H9 (cell line): Measurements from ENCODE around the gene TNPO2. TPM values are rescaled to one million over a fixed set of nuclear protein-coding genes. Genes with fewer than 3 reads are reported as not detected.
A peak's percentile ranks its signal among the peaks of the same experiment; 100 is the strongest.

Experiments
- DNase-seq: peaks from one replicate; pipeline ENCODE4 v3.0.0-alpha.2; 2017
- H2AFZ ChIP-seq: one replicate; pipeline ENCODE4 v1.6.1; 2013; ENCODE audit warnings: mild to moderate bottlenecking, low read length, control low read depth, moderate library complexity
- H2AK5ac ChIP-seq: 2 replicates; pipeline ENCODE4 v1.6.1; 2013; ENCODE audit warnings: low read length, control low read depth, mixed read lengths; ENCODE audit not compliant: insufficient read length
- H2BK120ac ChIP-seq: one replicate; pipeline ENCODE4 v1.6.1; 2013; ENCODE audit warnings: low read depth, mild to moderate bottlenecking, low read length, control low read depth, inconsistent platforms; ENCODE audit not compliant: poor library complexity, severe bottlenecking
- H2BK12ac ChIP-seq: 2 replicates; pipeline ENCODE4 v1.6.1; 2013; ENCODE audit warnings: low read length, control low read depth, mixed read lengths, low read depth; ENCODE audit not compliant: insufficient read length
- H2BK15ac ChIP-seq: 2 replicates; pipeline ENCODE4 v1.6.1; 2013; ENCODE audit warnings: low read depth, low read length, control low read depth
- H2BK20ac ChIP-seq: one replicate; pipeline ENCODE4 v1.6.1; 2013; ENCODE audit warnings: low read depth, mild to moderate bottlenecking, low read length, control low read depth, inconsistent platforms; ENCODE audit not compliant: poor library complexity, severe bottlenecking
- H2BK5ac ChIP-seq: 2 replicates; pipeline ENCODE4 v1.6.1; 2013; ENCODE audit warnings: low read length, control low read depth, mixed read lengths; ENCODE audit not compliant: insufficient read length
- H3K14ac ChIP-seq: 2 replicates; pipeline ENCODE4 v1.6.1; 2013; ENCODE audit warnings: low read length, control low read depth; ENCODE audit not compliant: insufficient read depth
- H3K18ac ChIP-seq: 2 replicates; pipeline ENCODE4 v1.6.1; 2013; ENCODE audit warnings: low read depth, mild to moderate bottlenecking, mixed read lengths, low read length, control low read depth; ENCODE audit not compliant: insufficient read length
- H3K23ac ChIP-seq: 2 replicates; pipeline ENCODE4 v1.6.1; 2013; ENCODE audit warnings: low read length, control low read depth, mixed read lengths, low read depth; ENCODE audit not compliant: insufficient read length
- H3K23me2 ChIP-seq: 2 replicates; pipeline ENCODE4 v1.6.1; 2013; ENCODE audit warnings: low read depth, mild to moderate bottlenecking, mixed read lengths, low read length, control low read depth; ENCODE audit not compliant: insufficient read length, poor library complexity, severe bottlenecking
- H3K27ac ChIP-seq: 2 replicates; pipeline ENCODE4 v1.5.1; 2013; ENCODE audit warnings: low read length, control low read depth, mixed read lengths, low read depth; ENCODE audit not compliant: insufficient read length
- H3K27me3 ChIP-seq: 2 replicates; pipeline ENCODE4 v1.6.1; 2013; ENCODE audit warnings: low read length, control low read depth, inconsistent platforms; ENCODE audit not compliant: insufficient read depth
- H3K4ac ChIP-seq: 2 replicates; pipeline ENCODE4 v1.6.1; 2013; ENCODE audit warnings: low read depth, mild to moderate bottlenecking, control low read depth, inconsistent platforms, low read length, moderate library complexity
- H3K4me1 ChIP-seq: 2 replicates; pipeline ENCODE4 v1.6.1; 2013; ENCODE audit warnings: low read length, control low read depth, inconsistent platforms; ENCODE audit not compliant: insufficient read depth
- H3K4me2 ChIP-seq: 2 replicates; pipeline ENCODE4 v1.6.1; 2013; ENCODE audit warnings: low read length, control low read depth, mixed read lengths; ENCODE audit not compliant: insufficient read length, insufficient read depth
- H3K56ac ChIP-seq: 2 replicates; pipeline ENCODE4 v1.6.1; 2013; ENCODE audit warnings: low read depth, mild to moderate bottlenecking, mixed read lengths, low read length, control low read depth; ENCODE audit not compliant: insufficient read length
- H3K79me1 ChIP-seq: 2 replicates; pipeline ENCODE4 v1.6.1; 2013; ENCODE audit warnings: low read depth, mild to moderate bottlenecking, moderate library complexity, low read length, control low read depth, inconsistent platforms; ENCODE audit not compliant: insufficient read depth, poor library complexity, severe bottlenecking
- H3K79me2 ChIP-seq: 2 replicates; pipeline ENCODE4 v1.6.1; 2013; ENCODE audit warnings: low read length, control low read depth, inconsistent platforms; ENCODE audit not compliant: insufficient read depth
- H3K9ac ChIP-seq: 2 replicates; pipeline ENCODE4 v1.6.1; 2013; ENCODE audit warnings: low read length, control low read depth, mixed read lengths; ENCODE audit not compliant: insufficient read length; ENCODE audit errors: extremely low read depth
- H3K9me3 ChIP-seq: one replicate; pipeline ENCODE4 v1.6.1; 2013; ENCODE audit warnings: low read depth, low read length, inconsistent platforms; ENCODE audit not compliant: control insufficient read depth
- H3T11ph ChIP-seq: one replicate; pipeline ENCODE4 v1.6.1; 2013; ENCODE audit warnings: mild to moderate bottlenecking, low read length, control low read depth, inconsistent platforms
- H4K20me1 ChIP-seq: one replicate; pipeline ENCODE4 v1.6.1; 2013; ENCODE audit not compliant: control insufficient read depth, insufficient read length, insufficient read depth
- H4K5ac ChIP-seq: 2 replicates; pipeline ENCODE4 v1.6.1; 2013; ENCODE audit warnings: low read depth, mild to moderate bottlenecking, mixed read lengths, low read length, control low read depth; ENCODE audit not compliant: insufficient read length
- H4K8ac ChIP-seq: replicated peaks from 2 replicates; pipeline ENCODE4 v1.6.1; 2013; ENCODE audit warnings: low read length, control low read depth, mixed read lengths, low read depth; ENCODE audit not compliant: insufficient read length
- H4K91ac ChIP-seq: 2 replicates; pipeline ENCODE4 v1.6.1; 2013; ENCODE audit warnings: low read depth, mild to moderate bottlenecking, moderate library complexity, mixed read lengths, low read length, control low read depth; ENCODE audit not compliant: insufficient read length
- H3K27ac Mint-ChIP-seq, 3 experiments: 2 replicates in 2 of 3; 3 replicates in 1 of 3; pipeline ENCODE4 v1.8.0; 2020 to 2021; ENCODE audit warnings: mixed read lengths in 3 of 3, mild to moderate bottlenecking in 1 of 3, moderate library complexity in 1 of 3
- H3K27me3 Mint-ChIP-seq: 2 replicates; pipeline ENCODE4 v1.8.0; 2021; ENCODE audit warnings: low read depth, mild to moderate bottlenecking, moderate library complexity, mixed read lengths
- H3K36me3 Mint-ChIP-seq, 3 experiments: 2 replicates in 2 of 3; 3 replicates in 1 of 3; pipeline ENCODE4 v1.8.0; 2020 to 2021; ENCODE audit warnings: low read depth in 3 of 3, mixed read lengths in 3 of 3; ENCODE audit not compliant: insufficient read depth in 1 of 3
- H3K4me1 Mint-ChIP-seq, 2 experiments: 2 replicates each; pipeline ENCODE4 v1.8.0; 2020; ENCODE audit warnings: mixed read lengths in 2 of 2
- H3K4me3 Mint-ChIP-seq, 2 experiments: 2 replicates in 1 of 2; 3 replicates in 1 of 2; pipeline ENCODE4 v1.8.0; 2020 to 2021; ENCODE audit warnings: mild to moderate bottlenecking in 2 of 2, mixed read lengths in 2 of 2, moderate library complexity in 1 of 2
- H3K9me3 Mint-ChIP-seq, 2 experiments: 2 replicates in 1 of 2; 3 replicates in 1 of 2; pipeline ENCODE4 v1.8.0; 2020; ENCODE audit warnings: mild to moderate bottlenecking in 2 of 2, mixed read lengths in 2 of 2, moderate library complexity in 1 of 2
- WGBS: extraction: QIAGEN DNeasy Blood & Tissue Kit; methylation state at CpG from one replicate; pipeline ENCODE4 v1.1.7; 2013; ENCODE audit warnings: missing lambda C conversion rate, low lambda C conversion rate, mixed read lengths; ENCODE audit not compliant: insufficient read length; ENCODE audit errors: extremely low coverage; 5-methylcytosine and 5-hydroxymethylcytosine counted together
- total RNA-seq: library from RNA; stranded (reverse); gene quantifications from 2 replicates; pipeline ENCODE4 v1.2.1, GENCODE V29; 2021
- TF ChIP-seq, protein P1 (sequence below): fragments of 200-600 bp; sonication (generic); conservative IDR thresholded peaks from 3 replicates; pipeline ENCODE4 v1.8.0; 2021; ENCODE audit warnings: antibody characterized with exemption, mild to moderate bottlenecking

TNPO2 gene
- total RNA-seq, 1 experiment from 2014 or later, result 159 TPM

DNA sequence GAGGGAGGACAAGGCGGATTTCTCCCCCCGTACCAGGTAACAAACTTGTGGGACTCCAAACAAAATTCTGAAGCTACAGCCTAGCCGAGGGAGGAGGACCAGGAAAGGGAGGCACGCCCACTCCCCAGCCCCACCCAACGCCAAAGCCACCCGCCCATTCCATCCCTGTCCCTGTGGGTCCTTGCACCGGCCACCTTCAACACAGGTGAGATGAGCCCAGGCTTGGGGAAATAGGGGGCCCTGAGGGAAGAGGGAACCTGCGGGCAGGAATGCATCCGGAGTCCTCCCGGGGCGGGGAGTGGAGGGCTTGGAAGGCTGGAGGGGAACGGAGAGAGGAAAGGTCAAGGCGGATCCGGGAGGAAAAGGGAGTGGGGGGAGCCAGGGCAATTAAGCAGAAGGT is 27.9 kb upstream of the TNPO2 start, which contains the start of gene BEST2:
Gene BEST2, plus strand, starts transcription at position 157 of the 400 bp plus-strand sequence. CDS start 802 bp downstream, outside the sequence.
- peak within 1 kb of the TSS; percentile 49 to 79 for H3K4me3 Mint-ChIP-seq
- Histone ChIP-seq H3T11ph (no peak within 1 kb of the TSS), H2BK20ac (no peak within 1 kb of the TSS), H3K4me1 (no peaks in the 10 kb centered on the region), H2BK15ac (no peak within 1 kb of the TSS), H4K8ac (no peak within 1 kb of the TSS), H2AFZ (no peak within 1 kb of the TSS), H3K23me2 (peaks cover 6% of the 10 kb centered on the region), H3K14ac (no peak within 1 kb of the TSS), H3K79me2 (no peaks in the 10 kb centered on the region), H4K20me1 (no peaks in the 10 kb centered on the region), H4K5ac (no peak within 1 kb of the TSS), H3K23ac (no peak within 1 kb of the TSS), H3K56ac (no peak within 1 kb of the TSS), H3K9ac (no peak within 1 kb of the TSS), H2AK5ac (no peak within 1 kb of the TSS), H3K18ac (no peak within 1 kb of the TSS), H3K4me2 (peak within 1 kb of the TSS; percentile 29), H3K9me3 (no peaks in the 10 kb centered on the region), H3K27ac (no peak within 1 kb of the TSS), H4K91ac (no peak within 1 kb of the TSS), H2BK5ac (no peak within 1 kb of the TSS), H3K27me3 (no peaks in the 10 kb centered on the region), H3K79me1 (no peaks in the 10 kb centered on the region), H2BK12ac (no peak within 1 kb of the TSS), H2BK120ac (no peak within 1 kb of the TSS), H3K4ac (no peak within 1 kb of the TSS)
- no CpG with 5 or more reads among the region's 14 CpGs for WGBS
- peaks cover 3 to 5% of the 10 kb centered on the region in 2 experiments; a peak in 3 of 5 replicates for H3K9me3 Mint-ChIP-seq
- TF ChIP-seq, protein P1, sequence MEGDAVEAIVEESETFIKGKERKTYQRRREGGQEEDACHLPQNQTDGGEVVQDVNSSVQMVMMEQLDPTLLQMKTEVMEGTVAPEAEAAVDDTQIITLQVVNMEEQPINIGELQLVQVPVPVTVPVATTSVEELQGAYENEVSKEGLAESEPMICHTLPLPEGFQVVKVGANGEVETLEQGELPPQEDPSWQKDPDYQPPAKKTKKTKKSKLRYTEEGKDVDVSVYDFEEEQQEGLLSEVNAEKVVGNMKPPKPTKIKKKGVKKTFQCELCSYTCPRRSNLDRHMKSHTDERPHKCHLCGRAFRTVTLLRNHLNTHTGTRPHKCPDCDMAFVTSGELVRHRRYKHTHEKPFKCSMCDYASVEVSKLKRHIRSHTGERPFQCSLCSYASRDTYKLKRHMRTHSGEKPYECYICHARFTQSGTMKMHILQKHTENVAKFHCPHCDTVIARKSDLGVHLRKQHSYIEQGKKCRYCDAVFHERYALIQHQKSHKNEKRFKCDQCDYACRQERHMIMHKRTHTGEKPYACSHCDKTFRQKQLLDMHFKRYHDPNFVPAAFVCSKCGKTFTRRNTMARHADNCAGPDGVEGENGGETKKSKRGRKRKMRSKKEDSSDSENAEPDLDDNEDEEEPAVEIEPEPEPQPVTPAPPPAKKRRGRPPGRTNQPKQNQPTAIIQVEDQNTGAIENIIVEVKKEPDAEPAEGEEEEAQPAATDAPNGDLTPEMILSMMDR, result no peak
- H3K36me3 Mint-ChIP-seq, result peaks cover 16 to 17% (median 17%) of the 10 kb centered on the region in 3 experiments
- H3K27me3 Mint-ChIP-seq, result peaks cover 66% of the 10 kb centered on the region
- H3K4me1 Mint-ChIP-seq, result peaks cover 18 to 35% of the 10 kb centered on the region in 2 experiments
- peak; percentile 69 for DNase-seq
- no peak within 1 kb of the TSS for H3K27ac Mint-ChIP-seq
